T-helper 2 cell treated with Interferon-gamma antibody and Interleukin-4, amounts not matched to agents 100 ng/mL and 5 ng/mL, for 36 hours (primary cell): ENCODE data around the gene METTL21C. TPM values are rescaled to one million over a fixed set of nuclear protein-coding genes. Genes with fewer than 3 reads are reported as not detected.

Experiments
- intact Hi-C: fragments of 100-400 bp; cut with micrococcal nuclease; formaldehyde crosslinking; loops from one replicate; pipeline ENCODE4 v1.15.1; 2023
- total RNA-seq: library from RNA; stranded (reverse); gene quantifications from 2 replicates; pipeline ENCODE4 v1.2.3, GENCODE V29; 2022

Gene METTL21C
- total RNA-seq, 1 donor from 2014 or later, result not detected

DNA sequence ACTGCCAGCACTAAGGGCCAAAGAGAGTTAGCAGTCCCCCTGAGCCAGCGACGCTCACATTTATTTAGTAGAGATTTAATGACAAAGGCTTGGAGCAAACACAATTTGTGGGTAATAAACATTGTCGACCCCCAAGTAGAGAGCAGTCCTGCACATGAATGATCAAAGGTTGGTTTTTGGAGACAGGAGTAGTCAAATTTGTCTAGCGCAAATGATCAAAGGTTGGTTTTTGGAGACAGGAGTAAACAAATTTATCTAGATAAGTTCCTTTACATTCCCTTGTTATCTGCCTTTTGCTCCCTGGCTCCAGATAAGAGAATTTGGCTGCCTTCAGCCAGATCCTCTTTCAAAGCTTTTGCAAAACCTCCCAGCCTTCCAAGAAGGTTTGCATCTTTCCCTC lies 26.9 kb downstream of the METTL21C start:
- intact Hi-C loops, result no loop called here

- intact Hi-C loops, result no loop called here
Observed at GRCh38 chr13:102667023-102667422, 27.8 kb downstream of the METTL21C start.

DNA sequence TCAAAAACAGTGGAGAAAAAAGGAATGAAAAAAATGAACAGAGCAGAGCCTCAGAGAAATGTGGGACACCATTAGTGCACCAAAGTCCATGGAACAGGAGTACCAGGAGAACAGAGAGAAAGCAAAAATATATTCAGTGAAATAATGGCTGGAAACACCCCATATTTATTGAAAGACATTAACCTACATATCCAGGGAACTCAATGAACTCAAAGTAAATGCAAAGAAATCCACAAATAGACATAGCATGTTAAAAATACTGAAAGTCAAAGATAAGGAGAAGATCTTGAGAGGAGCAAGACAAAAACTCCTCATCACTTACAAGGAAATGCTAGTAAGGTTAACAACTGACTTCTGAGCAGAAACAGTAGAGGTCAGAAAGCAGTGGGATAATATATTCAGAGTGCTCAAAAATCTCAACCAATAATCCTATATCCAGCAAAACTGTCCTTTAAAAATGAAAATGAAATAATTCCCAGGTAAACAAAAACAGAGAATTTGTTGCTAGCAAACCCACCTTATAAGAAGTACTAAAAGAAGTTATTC lies 35.6 kb downstream of the METTL21C start:
- intact Hi-C loops, result loop anchor here (5.0 kb wide), 2 partner anchors 67 to 188 kb away; partner anchors contain the start of gene ERCC5

GRCh38 chr13:102658660-102659059 lies 36.2 kb downstream of the METTL21C start:
- intact Hi-C loops, result loop anchor here (5.0 kb wide), 2 partner anchors 66 to 189 kb away; partner anchors contain the start of gene ERCC5

- intact Hi-C loops, result loop anchor here (5.0 kb wide), 2 partner anchors 65 to 190 kb away; partner anchors contain the start of gene ERCC5
Observed at GRCh38 chr13:102657630-102658029, 37.2 kb downstream of the METTL21C start.

- intact Hi-C loops, result loop anchor here (5.0 kb wide), 2 partner anchors 62 to 193 kb away; partner anchors contain the start of gene ERCC5
Observed at GRCh38 chr13:102654756-102655155, 40.1 kb downstream of the METTL21C start.

GRCh38 chr13:102651892-102652291 lies 43.0 kb downstream of the METTL21C start:
- intact Hi-C loops, result no loop called here

- intact Hi-C loops, result no loop called here
Observed at GRCh38 chr13:102651392-102651791, 43.5 kb downstream of the METTL21C start.

DNA sequence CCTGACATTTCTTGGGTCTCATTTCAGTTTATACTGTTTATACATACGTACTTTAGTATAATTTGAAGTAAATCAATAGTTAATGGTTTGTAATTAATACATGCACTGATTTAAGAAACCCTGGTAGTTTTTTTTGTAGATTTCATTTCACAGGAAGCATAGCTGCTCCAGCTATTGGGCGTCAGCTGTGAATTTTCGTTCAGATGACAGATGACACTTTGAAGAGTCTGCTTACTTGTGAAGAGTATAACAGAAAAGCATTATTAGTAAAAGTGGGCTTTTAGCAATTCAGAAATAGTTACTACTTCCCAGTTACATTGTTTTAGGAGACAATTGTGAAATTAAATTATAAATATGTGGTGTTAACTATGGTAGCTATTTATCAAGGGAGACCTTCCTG lies 44.4 kb downstream of the METTL21C start:
- intact Hi-C loops, result no loop called here

- intact Hi-C loops, result no loop called here
Observed at GRCh38 chr13:102648046-102648445, 46.8 kb downstream of the METTL21C start.

- intact Hi-C loops, result no loop called here
Observed at GRCh38 chr13:102645701-102646100, 49.1 kb downstream of the METTL21C start.

DNA sequence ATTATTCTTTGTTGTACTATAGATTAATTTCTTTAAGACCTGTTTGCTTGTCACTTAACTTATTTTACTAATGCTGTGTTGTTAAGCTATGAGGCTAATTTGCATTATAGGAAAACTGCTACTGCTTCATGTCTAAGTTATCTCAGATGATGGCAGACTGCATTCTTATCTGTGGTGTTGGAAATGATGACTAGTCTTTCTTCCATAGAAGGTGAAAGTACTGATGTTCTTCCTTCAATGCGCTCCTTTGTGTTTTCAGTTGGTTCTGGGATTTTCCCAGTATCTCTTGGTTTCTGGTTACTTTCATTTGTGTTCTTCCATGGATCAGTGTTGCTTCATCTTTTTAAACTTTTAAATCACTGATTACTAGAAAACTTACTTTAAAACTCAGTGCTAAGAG lies 51.2 kb downstream of the METTL21C start:
- intact Hi-C loops, result no loop called here

DNA sequence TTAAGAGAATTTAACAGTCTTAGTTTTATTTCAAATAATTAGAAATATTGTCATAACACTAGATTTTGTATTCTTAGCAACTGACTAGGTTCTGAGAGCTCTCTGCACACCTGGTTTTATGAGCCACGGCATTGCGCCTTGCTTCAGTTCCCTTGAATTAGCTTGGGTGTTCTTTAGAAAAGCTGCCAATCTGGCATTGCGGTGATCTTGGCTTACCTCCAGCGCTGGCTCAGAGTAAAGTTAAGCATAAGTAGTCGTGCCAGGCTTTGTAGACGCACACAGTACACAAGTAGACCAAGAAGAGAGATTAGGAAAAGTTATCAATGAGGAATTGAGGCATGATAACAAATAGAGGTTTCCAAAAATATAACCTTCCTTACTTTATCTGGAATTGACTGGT lies 52.4 kb downstream of the METTL21C start:
- intact Hi-C loops, result no loop called here

DNA sequence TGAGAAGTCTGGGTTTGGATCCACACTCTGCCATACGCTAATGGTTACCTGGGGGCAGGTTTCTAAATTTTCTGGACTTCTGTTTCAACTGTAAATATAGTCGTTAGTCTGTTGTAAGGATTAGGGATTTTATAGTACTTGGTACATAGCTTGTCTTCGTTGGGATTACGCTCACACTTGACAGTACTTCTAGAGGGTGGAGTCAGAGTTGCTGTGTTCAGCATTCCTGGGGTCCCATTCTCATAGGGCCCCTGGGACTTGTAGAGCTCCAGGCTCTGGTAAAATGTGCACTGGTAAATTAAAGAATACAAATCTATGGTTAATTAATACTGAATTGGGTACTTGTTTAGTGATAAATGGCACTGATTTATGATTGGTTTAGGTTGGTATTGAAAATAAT lies 52.8 kb downstream of the METTL21C start:
- intact Hi-C loops, result no loop called here

GRCh38 chr13:102638741-102639140 lies 56.1 kb downstream of the METTL21C start:
- intact Hi-C loops, result loop anchor here (5.0 kb wide), 1 partner anchor 41 kb away; the partner anchor contains the start of gene TPP2

Other genes starting within 250 kb of the METTL21C start
- 95.8 and 97.3 TPM in 2 replicates for gene TPP2, start 98.1 kb downstream of the METTL21C start, total RNA-seq
- 47.2 and 51.2 TPM in 2 replicates for gene TEX30, start 78.7 kb upstream of the METTL21C start, total RNA-seq
- 13.4 and 14.0 TPM in 2 replicates for gene POGLUT2, start 103.9 kb upstream of the METTL21C start, total RNA-seq
- 35.1 and 36.9 TPM in 2 replicates for gene BIVM, start 104.1 kb upstream of the METTL21C start, total RNA-seq
- gene ERCC5, start 151.0 kb upstream of the METTL21C start, total RNA-seq, result 69.1 and 75.3 TPM in 2 replicates